HG03095 (cell line): ENCODE measurements around the gene GOLGA6D.
"Not testable (repeated sequence)": the region's sequence is repeated elsewhere in the genome, so short reads cannot be mapped to it uniquely, and the experiment has no call there.

Experiments
- ATAC-seq: cut with Tn5 transposase; IDR thresholded peaks from one replicate; pipeline ENCODE4 v1.9.1; 2021; ENCODE audit warnings: moderate library complexity; ENCODE audit not compliant: unreplicated experiment

The GOLGA6D gene

GRCh38 chr15:75282572-75282971 lies at the start of gene GOLGA6D:
Gene GOLGA6D (plus strand): TSS chr15:75282835. CDS start chr15:75282876, 41 bp downstream.
- ATAC-seq = not testable (repeated sequence)

DNA sequence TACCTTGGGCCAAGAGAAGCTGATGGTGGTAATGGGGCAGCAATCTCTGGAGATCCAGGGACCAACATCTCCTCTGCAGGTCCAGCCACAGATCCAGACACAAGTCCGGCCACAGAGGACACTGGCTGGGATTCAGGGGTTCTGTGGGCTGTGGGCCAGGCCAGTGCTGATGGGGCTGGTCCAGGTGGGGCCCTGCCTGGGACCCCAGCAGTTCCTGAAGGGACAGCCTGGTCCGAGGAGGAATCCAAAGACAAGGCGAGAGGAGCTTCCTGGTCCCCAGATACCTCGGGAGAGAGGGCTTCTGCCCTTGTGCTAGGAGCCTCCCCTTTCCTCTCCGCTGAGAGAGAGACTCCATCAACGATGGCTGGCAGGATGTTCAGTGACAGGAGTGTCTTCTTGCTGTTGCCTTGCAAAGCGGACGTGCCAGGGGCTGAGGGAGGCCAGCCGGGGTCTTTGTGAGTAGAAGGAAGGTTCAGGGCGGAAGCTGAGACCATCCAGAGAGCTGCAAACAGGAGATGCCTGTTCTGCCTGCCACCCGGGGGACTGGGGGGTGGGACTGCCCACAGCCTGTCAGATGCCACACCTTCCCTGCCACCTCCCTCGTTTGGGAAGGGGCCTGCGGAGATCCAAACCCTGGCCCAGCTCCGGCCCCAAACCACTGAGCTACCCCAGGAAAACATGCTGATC lies 49.0 kb upstream of the GOLGA6D start:
- no peak for ATAC-seq

- no peak for ATAC-seq
Observed at GRCh38 chr15:75234191-75234810, 48.3 kb upstream of the GOLGA6D start.

DNA sequence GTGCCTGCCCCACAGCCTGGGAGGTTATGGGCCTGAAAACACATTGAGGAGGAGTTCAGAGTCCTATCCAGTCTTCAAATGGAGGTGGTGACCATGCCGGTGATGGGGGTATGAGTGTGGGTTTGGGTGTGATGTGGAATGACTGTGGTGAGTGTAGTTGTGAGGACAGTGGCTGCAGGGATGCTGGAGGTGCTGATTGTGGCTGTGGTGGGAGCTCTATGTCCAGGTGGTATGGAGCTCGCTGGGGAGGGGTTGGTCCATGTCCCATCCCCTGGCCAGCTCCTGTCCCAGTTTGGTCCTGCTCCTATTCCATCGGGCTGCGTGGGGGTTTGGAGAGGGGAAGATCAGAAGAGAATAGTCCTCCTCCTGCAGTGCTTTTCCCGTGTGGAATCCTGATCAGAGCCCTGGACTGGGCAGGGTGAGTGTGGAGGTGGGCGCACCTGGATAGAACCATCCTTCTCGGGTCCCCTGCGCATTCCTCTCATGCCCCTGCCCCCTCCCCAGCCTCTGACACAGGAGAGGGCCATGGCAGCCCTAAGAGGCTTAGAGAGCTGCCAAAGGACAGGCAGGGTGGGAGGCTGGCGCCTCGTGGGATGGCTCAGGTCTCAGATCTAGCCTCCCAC lies 47.5 kb upstream of the GOLGA6D start:
- no peak for ATAC-seq

DNA sequence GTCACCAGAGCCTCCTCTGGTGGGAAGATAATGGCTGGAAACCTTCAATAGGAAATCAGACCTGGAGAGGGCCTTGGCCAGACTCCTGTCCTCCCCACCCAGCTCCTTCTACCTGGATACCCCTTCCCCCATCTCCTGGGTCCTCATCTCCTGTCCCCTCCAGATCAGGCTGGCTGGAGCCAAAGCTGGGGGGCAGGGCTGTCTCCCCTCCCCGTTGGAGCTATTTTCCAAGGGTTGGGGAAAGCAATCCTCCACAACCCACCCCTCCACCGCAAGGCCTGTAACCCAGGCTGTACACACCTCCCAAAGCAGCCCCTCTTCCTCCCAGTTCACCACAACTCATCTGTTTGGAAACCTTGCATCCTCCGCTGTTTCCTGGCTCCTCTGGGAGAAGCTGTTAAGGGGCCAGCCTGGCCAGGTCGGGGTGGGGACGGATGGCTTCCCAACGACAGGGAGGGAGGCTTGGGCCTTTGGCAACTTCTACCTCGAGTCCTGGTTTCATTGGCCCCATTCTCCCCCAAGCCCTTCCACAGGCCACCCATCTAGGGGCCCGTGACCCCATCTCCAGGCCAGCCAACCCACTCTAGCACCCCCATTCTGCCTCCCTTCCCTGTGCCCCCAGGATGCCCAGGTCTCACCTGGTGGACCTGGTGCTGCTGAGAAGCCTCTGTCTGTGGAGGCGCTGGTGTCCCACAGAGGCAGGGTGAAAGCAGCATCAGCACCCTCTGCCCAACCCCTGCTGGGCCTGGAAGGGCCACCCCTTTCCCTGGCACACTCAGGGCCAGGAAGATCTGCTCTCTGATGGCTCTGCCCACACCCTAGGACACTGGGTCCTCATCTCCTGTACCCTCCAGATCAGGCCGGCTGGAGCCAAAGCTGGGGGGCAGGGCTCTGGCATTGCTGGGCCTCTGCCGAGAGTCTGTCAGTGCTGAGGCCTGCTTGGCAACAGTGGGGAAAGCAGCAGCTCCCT lies 46.6 kb upstream of the GOLGA6D start:
- no peak for ATAC-seq

GRCh38 chr15:75237316-75237982 lies 45.2 kb upstream of the GOLGA6D start:
- no peak for ATAC-seq

GRCh38 chr15:75238150-75238549 lies 44.5 kb upstream of the GOLGA6D start:
- ATAC-seq = no peak

DNA sequence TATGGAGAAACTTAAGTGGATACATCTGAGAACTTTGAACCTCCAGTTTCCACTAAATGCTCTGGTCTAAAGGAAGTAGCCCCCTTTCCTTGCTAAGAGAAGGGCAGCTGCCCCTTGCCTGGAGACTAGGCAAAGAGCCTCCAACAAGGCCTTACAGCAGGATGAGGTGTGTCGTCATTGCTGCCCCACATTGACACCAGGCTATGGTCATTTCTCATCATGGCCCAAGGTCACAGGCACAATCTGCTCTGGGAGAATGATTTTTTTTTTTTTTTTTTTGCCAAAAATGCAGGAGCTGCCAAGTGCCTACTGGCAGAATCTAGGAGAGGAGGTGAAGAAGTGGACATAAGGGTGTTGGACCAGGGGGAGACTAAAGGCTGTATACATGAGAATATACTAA lies 36.9 kb upstream of the GOLGA6D start:
- ATAC-seq = not testable (repeated sequence)

- ATAC-seq = not testable (repeated sequence)
Observed at GRCh38 chr15:75248991-75249390, 33.6 kb upstream of the GOLGA6D start.

- ATAC-seq = no peak
Observed at GRCh38 chr15:75249726-75250125, 32.9 kb upstream of the GOLGA6D start.

DNA sequence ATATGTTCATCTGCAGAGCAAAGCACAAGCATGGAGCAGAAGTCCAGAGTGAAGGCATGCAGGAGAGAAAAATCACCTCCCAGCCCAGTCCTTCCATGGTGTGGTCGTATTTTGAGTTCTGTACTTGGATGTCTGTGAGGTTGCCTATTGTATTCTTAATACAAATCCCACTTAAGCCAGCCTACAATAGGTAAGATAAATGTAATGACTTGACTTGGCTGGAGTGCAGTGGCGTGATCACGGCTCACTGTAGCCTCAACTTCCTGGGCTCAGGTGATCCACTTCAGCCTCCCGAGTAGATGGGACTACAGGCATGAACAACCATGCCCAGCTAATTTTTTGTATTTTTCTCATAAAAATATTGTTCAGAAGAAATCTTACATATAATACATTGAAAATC lies 31.3 kb upstream of the GOLGA6D start:
- not testable (repeated sequence) for ATAC-seq

GRCh38 chr15:75252285-75252684 lies 30.4 kb upstream of the GOLGA6D start:
- ATAC-seq = not testable (repeated sequence)

- ATAC-seq = not testable (repeated sequence)
Observed at GRCh38 chr15:75258034-75258433, 24.6 kb upstream of the GOLGA6D start, which contains the start of gene GOLGA6C. Gene GOLGA6C (plus strand): TSS chr15:75258334. CDS start chr15:75258599, 265 bp downstream.

GRCh38 chr15:75258620-75259343 lies 23.9 kb upstream of the GOLGA6D start:
- not testable (repeated sequence) for ATAC-seq

- not testable (repeated sequence) for ATAC-seq
Observed at GRCh38 chr15:75259873-75260272, 22.8 kb upstream of the GOLGA6D start.

GRCh38 chr15:75273751-75274359 lies 8.8 kb upstream of the GOLGA6D start:
- ATAC-seq = not testable (repeated sequence)

- ATAC-seq = not testable (repeated sequence)
Observed at GRCh38 chr15:75274509-75275107, 8.0 kb upstream of the GOLGA6D start.

- not testable (repeated sequence) for ATAC-seq
Observed at GRCh38 chr15:75275617-75276016, 7.0 kb upstream of the GOLGA6D start.

DNA sequence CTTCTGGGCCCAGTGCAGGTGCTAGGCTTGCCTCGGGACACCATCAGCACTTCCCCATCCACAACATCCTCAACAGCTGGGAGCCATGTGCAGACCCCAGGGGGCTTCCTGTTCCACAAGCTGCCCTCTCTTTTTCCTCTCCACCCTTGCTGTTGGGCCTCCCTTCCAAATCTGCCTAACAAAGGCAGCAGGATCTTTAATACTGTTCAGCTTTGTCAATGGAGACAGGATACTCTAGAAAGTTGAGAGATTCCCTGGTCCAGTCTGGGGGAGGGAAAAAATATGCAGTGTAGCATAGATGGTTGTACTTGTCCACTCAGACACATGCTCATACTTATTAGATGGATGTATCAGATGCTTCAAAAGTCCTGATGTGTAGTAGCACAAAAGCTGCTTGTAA lies 4.1 kb upstream of the GOLGA6D start:
- not testable (repeated sequence) for ATAC-seq
